Adrenal gland (tissue), 12 donors: ENCODE results near the gene C12orf50. TPM values are rescaled to one million over a fixed set of nuclear protein-coding genes. Genes with fewer than 3 reads are reported as not detected.

ENCODE experiments used
- DNase-seq, 7 donors: peaks; one replicate each; pipeline ENCODE4 v3.0.0-alpha.2; 2019 to 2020
- H3K27ac ChIP-seq, 5 donors: fragments of 200-600 bp; sonication (generic) in 4 of 5; 1 replicate in 3 of 5; 2 replicates in 2 of 5; pipeline versions ENCODE4 v1.5.1 to v1.8.0; 2016 to 2020; ENCODE audit warnings: mild to moderate bottlenecking in 1 of 5
- H3K27me3 ChIP-seq: fragments of 200-600 bp; 2 replicates; pipeline ENCODE4 v1.8.0; 2021
- H3K36me3 ChIP-seq, 2 donors: fragments of 200-600 bp; replicated peaks in 1 of 2; 1 replicate in 1 of 2; 2 replicates in 1 of 2; pipeline versions ENCODE4 v1.5.1 to v1.8.0; 2018 to 2022
- H3K4me1 ChIP-seq, 2 donors: fragments of 200-600 bp; replicated peaks in 1 of 2; 1 replicate in 1 of 2; 2 replicates in 1 of 2; pipeline versions ENCODE4 v1.5.1 to v1.8.0; 2018 to 2021
- H3K4me3 ChIP-seq, 4 donors: fragments of 200-600 bp; sonication (generic) in 3 of 4; one replicate each; pipeline ENCODE4 v1.5.1; 2016 to 2018
- H3K9me3 ChIP-seq, 3 donors: fragments of 200-600 bp; sonication (generic) in 1 of 3; replicated peaks in 1 of 3; 1 replicate in 2 of 3; 2 replicates in 1 of 3; pipeline versions ENCODE4 v1.5.1 to v1.8.0; 2016 to 2021
- POLR2A ChIP-seq, 2 donors: fragments of 450-650 bp; IDR thresholded peaks; one replicate each; pipeline ENCODE4 v1.6.1; 2017; ENCODE audit warnings: antibody characterized with exemption in 2 of 2, mild to moderate bottlenecking in 2 of 2, moderate library complexity in 1 of 2
- WGBS, 4 donors: extraction: QIAGEN DNeasy Blood & Tissue Kit in 2 of 4; methylation state at CpG; one replicate each; pipeline versions ENCODE4 v1.1.5 to v1.1.7; 2013 to 2017; 5-methylcytosine and 5-hydroxymethylcytosine counted together
- intact Hi-C, 2 donors: fragments of 100-400 bp; cut with DNase I; formaldehyde crosslinking; loops; one replicate each; pipeline versions ENCODE4 v1.14.1 to v1.15.0; 2022 to 2023
- polyA plus RNA-seq, 3 donors: library from polyadenylated mRNA; stranded (reverse); fragments of 200-250 nt in 2 of 3; fragments of 350-450 nt in 1 of 3; fragmentation: Illumina TruSeq in 1 of 3; extraction: RNeasy Lipid Tissue Mini Kit (QIAGEN cat#74804) in 1 of 3; gene quantifications; one replicate each; pipeline ENCODE4 v1.2.3, GENCODE V29; 2013 to 2014
- total RNA-seq, 9 donors: library from RNA; depleted of rRNA in 4 of 9; stranded (reverse); fragments of >200 nt in 4 of 9; fragments of 120-200 nt in 1 of 9; fragmentation: NEBNext Ultra II Directional in 1 of 9; extraction: Animal tissue kit (Norgen Biotek cat#: 25700) in 1 of 9; gene quantifications; one replicate each; pipeline versions ENCODE4 v1.1.0 to v1.2.4, GENCODE V29; 2013 to 2023
- TF ChIP-seq, protein P1 (sequence below), 6 experiments: fragments of 450-650 bp in 4 of 6; fragments of 200-600 bp in 2 of 6; sonication (generic) in 1 of 6; IDR thresholded peaks; 1 replicate in 5 of 6; 2 replicates in 1 of 6; pipeline versions ENCODE4 v1.5.1 to v1.8.0; 2016 to 2021; ENCODE audit warnings: antibody characterized with exemption in 6 of 6, mild to moderate bottlenecking in 2 of 6, moderate library complexity in 1 of 6
- donor health status: healthy with polysubstance abuse.
- donor health status: Bipolar disorder and iron deficiency.
- donor health status: DM: yes; HTN: yes; CAD: no.
- donor health status: DM: no; HTN: no; CAD: no.
- donor health status: DM: no; HTN: no; CAD: no.
- donor health status: DM: yes; HTN: yes; CAD: no.

C12orf50 gene
- total and polyA plus RNA-seq, 12 donors, result 0.04 to 1.4 (median 0.16) TPM; not detected in 2

- no peaks in the 10 kb centered on the region for H3K9me3 ChIP-seq
- H3K27ac ChIP-seq, result no peak overlapping the region
- TF ChIP-seq POLR2A (IDR thresholded peaks at IDR 0.05), result no peak
- TF ChIP-seq, protein P1, sequence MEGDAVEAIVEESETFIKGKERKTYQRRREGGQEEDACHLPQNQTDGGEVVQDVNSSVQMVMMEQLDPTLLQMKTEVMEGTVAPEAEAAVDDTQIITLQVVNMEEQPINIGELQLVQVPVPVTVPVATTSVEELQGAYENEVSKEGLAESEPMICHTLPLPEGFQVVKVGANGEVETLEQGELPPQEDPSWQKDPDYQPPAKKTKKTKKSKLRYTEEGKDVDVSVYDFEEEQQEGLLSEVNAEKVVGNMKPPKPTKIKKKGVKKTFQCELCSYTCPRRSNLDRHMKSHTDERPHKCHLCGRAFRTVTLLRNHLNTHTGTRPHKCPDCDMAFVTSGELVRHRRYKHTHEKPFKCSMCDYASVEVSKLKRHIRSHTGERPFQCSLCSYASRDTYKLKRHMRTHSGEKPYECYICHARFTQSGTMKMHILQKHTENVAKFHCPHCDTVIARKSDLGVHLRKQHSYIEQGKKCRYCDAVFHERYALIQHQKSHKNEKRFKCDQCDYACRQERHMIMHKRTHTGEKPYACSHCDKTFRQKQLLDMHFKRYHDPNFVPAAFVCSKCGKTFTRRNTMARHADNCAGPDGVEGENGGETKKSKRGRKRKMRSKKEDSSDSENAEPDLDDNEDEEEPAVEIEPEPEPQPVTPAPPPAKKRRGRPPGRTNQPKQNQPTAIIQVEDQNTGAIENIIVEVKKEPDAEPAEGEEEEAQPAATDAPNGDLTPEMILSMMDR (IDR thresholded peaks at IDR 0.05), result no peak
- H3K4me3 ChIP-seq, result no peak overlapping the region
- WGBS, 4 donors, result 91 to 98% (median 95%) methylated on average over 4 of the region's 4 CpGs
- no peaks in the 10 kb centered on the region for H3K27me3 ChIP-seq
- peak in 1 of 7 donors; percentile 69 for DNase-seq
- H3K4me1 ChIP-seq, result peaks cover 0 to 12% of the 10 kb centered on the region in 2 donors
- intact Hi-C loops, result no loop called here
- peaks cover 0 to 9% of the 10 kb centered on the region in 2 donors for H3K36me3 ChIP-seq
Measured at GRCh38 chr12:88057994-88058718, 29.0 kb upstream of the C12orf50 start.

DNA sequence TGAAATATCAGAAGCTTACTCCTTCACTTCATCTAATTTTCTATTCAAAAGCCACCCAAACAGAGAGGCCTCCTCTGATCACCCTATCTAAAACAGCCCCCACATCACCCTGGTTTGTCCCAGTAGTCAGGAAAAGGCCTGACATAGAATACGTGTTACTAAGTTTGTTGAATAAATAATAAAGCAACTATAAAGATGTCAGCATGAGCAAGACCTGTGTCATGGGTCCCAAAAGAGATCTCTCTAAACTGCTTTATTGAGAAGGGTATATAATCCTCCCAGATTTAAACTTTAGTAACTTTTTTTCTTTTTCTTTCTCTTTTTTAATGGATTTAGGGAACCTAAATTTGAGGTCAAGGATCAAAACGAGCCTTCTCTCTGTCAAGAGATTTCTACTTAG lies 27.4 kb upstream of the C12orf50 start:
- 75 to 88% (median 81%) methylated on average over 2 of the region's 2 CpGs for WGBS, 4 donors
- Histone ChIP-seq H3K4me1 (peaks cover 0 to 7% of the 10 kb centered on the region in 2 donors), H3K4me3 (no peak overlapping the region), H3K27ac (no peak overlapping the region), H3K27me3 (no peaks in the 10 kb centered on the region), H3K36me3 (peaks cover 0 to 9% of the 10 kb centered on the region in 2 donors), H3K9me3 (no peaks in the 10 kb centered on the region)
- intact Hi-C loops, result no loop called here
- no peak for DNase-seq
- TF ChIP-seq, protein P1 (IDR thresholded peaks at IDR 0.05), result no peak
- TF ChIP-seq POLR2A (IDR thresholded peaks at IDR 0.05), result no peak

- TF ChIP-seq POLR2A (IDR thresholded peaks at IDR 0.05), result no peak
- TF ChIP-seq, protein P1 (IDR thresholded peaks at IDR 0.05), result peak in 4 of 6 experiments; percentile 17 to 35 (median 26)
- Histone ChIP-seq H3K27me3 (no peaks in the 10 kb centered on the region), H3K9me3 (no peaks in the 10 kb centered on the region), H3K27ac (no peak overlapping the region), H3K36me3 (peaks cover 0 to 35% of the 10 kb centered on the region in 2 donors), H3K4me3 (no peak overlapping the region), H3K4me1 (no peaks in the 10 kb centered on the region)
- intact Hi-C loops, result no loop called here
- 79 to 90% (median 86%) methylated on average over 1 of the region's 1 CpG for WGBS, 4 donors
- DNase-seq, result peak in 5 of 7 donors; percentile 10 to 69 (median 26)
Measured at GRCh38 chr12:88052686-88053085, 23.5 kb upstream of the C12orf50 start.

DNA sequence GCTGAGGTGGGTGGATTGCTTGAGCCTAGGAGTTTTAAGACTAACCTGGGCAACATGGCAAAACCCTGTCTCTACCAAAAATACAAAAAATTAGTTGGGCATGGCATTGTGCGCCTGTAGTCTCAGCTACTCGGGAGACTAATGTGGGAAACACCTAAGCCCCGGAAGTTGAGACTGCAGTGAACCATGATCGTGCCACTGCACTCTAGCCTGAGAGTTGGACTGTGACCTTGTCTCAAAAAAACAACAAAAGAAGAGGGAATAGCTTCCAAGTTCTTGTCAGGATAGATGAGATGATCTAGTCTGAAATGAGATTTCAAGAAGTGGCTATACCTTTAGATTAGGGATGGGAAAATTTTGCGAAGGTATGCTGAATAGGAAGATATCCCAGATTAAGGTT lies 14.8 kb upstream of the C12orf50 start:
- H3K9me3 ChIP-seq, result no peaks in the 10 kb centered on the region
- intact Hi-C loops, result no loop called here
- H3K4me1 ChIP-seq, result no peaks in the 10 kb centered on the region
- TF ChIP-seq, protein P1 (IDR thresholded peaks at IDR 0.05), result no peak
- TF ChIP-seq POLR2A (IDR thresholded peaks at IDR 0.05), result no peak
- DNase-seq, result no peak
- H3K4me3 ChIP-seq, result no peak overlapping the region
- no peaks in the 10 kb centered on the region for H3K27me3 ChIP-seq
- peaks cover 0 to 56% of the 10 kb centered on the region in 2 donors for H3K36me3 ChIP-seq
- no peak overlapping the region for H3K27ac ChIP-seq
- 87 to 95% (median 91%) methylated on average over 5 of the region's 5 CpGs for WGBS, 4 donors
